Mammary epithelial cell (primary cell): ENCODE results near the gene RPS6KL1.

ENCODE experiments used
- CTCF ChIP-seq, 2 donors: IDR thresholded peaks in 1 of 2; conservative IDR thresholded peaks in 1 of 2; 2 replicates each; pipeline ENCODE4 v1.5.1; 2011 to 2012; ENCODE audit warnings: inconsistent platforms in 2 of 2, low read length in 2 of 2, mild to moderate bottlenecking in 2 of 2, control low read depth in 1 of 2, low read depth in 1 of 2; ENCODE audit not compliant: insufficient read depth in 1 of 2; ENCODE audit errors: extremely low read depth in 1 of 2
- EZH2 ChIP-seq: IDR thresholded peaks from 2 replicates; pipeline ENCODE4 v1.6.1; 2012; ENCODE audit warnings: low read length, inconsistent platforms, borderline replicate concordance

- TF ChIP-seq EZH2 = no peak
- no peak for TF ChIP-seq CTCF (conservative IDR thresholded peaks at IDR 0.05 in 1 of 2, IDR thresholded peaks at IDR 0.05 in 1 of 2; ENCODE audit: extremely low read depth in 1 of 2, insufficient read depth in 1 of 2, low read depth in 1 of 2, low read length in 2 of 2)
Measured at GRCh38 chr14:74940956-74941565, 18.0 kb upstream of the RPS6KL1 start.
